Urothelium cell line (cell line): ENCODE data around the gene DDX50.
"Not testable (repeated sequence)": the region's sequence is repeated elsewhere in the genome, so short reads cannot be mapped to it uniquely, and the experiment has no call there.

ENCODE experiments used
- DNase-seq: peaks from one replicate; pipeline ENCODE4 v3.0.0; 2011; ENCODE audit warnings: low spot score, mixed read lengths
- FAIRE-seq: peaks from 2 replicates; lab custom pipeline; 2011; peaks lifted over from hg19 to GRCh38; lab: Jason Lieb, UNC

Gene DDX50

GRCh38 chr10:68975936-68976473 is 74.9 kb downstream of the DDX50 start:
- DNase-seq, FAIRE-seq: not testable (repeated sequence)

GRCh38 chr10:68979738-68980137 is 78.6 kb downstream of the DDX50 start:
- DNase-seq, FAIRE-seq: not testable (repeated sequence)

GRCh38 chr10:68981074-68981473 is 80.0 kb downstream of the DDX50 start:
- DNase-seq (no peak), FAIRE-seq (no peak)

- FAIRE-seq (no peak), DNase-seq (no peak)
Observed at GRCh38 chr10:68982389-68982788, 81.3 kb downstream of the DDX50 start.

GRCh38 chr10:68987611-68988010 is 86.5 kb downstream of the DDX50 start:
- FAIRE-seq: no peak
- DNase-seq: no peak

GRCh38 chr10:68988530-68989316 is 87.6 kb downstream of the DDX50 start, which contains the start of gene KIFBP:
KIFBP (plus strand) TSS chr10:68988803; CDS start chr10:68988833, 30 bp downstream.
- FAIRE-seq: peak; percentile 91

GRCh38 chr10:68989317-68989990 is 88.3 kb downstream of the DDX50 start:
- DNase-seq (no peak), FAIRE-seq (no peak)

More at GRCh38 chr10:68988530-68989316, 87.6 kb downstream of the DDX50 start, which contains the start of gene KIFBP:
- peak; percentile 99 for DNase-seq

- DNase-seq: no peak
- no peak for FAIRE-seq
Observed at GRCh38 chr10:68992636-68993440, 91.7 kb downstream of the DDX50 start.
